22Rv1 (cell line): ENCODE data around the gene SH3GL1.

Experiments
- CTCF ChIP-seq: fragments of 450-650 bp; IDR thresholded peaks from 2 replicates; pipeline ENCODE4 v1.5.1; 2017; ENCODE audit warnings: mild to moderate bottlenecking
- ZFX ChIP-seq: fragments of 450-650 bp; IDR thresholded peaks from 2 replicates; pipeline ENCODE4 v1.6.1; 2017; ENCODE audit warnings: antibody characterized with exemption, borderline replicate concordance

- TF ChIP-seq CTCF, result no peak
- no peak for TF ChIP-seq ZFX
These were observed 13.2 kb upstream of the SH3GL1 start for GRCh38 chr19:4413588-4413987.
